NCI-H1105 (cell line): ENCODE data around the gene C1orf87.

Experiments
- DNase-seq: peaks from one replicate; lab custom pipeline; 2025; lab: John Stamatoyannopoulos, UW

C1orf87 gene

GRCh38 chr1:59947047-59947938 is 126.3 kb downstream of the C1orf87 start:
- peak; percentile 49 for DNase-seq

GRCh38 chr1:59945790-59946189 is 127.8 kb downstream of the C1orf87 start:
- no peak for DNase-seq
